ENCODE measurements around the gene PNMT.

The PNMT gene, protein sequence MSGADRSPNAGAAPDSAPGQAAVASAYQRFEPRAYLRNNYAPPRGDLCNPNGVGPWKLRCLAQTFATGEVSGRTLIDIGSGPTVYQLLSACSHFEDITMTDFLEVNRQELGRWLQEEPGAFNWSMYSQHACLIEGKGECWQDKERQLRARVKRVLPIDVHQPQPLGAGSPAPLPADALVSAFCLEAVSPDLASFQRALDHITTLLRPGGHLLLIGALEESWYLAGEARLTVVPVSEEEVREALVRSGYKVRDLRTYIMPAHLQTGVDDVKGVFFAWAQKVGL

DNA sequence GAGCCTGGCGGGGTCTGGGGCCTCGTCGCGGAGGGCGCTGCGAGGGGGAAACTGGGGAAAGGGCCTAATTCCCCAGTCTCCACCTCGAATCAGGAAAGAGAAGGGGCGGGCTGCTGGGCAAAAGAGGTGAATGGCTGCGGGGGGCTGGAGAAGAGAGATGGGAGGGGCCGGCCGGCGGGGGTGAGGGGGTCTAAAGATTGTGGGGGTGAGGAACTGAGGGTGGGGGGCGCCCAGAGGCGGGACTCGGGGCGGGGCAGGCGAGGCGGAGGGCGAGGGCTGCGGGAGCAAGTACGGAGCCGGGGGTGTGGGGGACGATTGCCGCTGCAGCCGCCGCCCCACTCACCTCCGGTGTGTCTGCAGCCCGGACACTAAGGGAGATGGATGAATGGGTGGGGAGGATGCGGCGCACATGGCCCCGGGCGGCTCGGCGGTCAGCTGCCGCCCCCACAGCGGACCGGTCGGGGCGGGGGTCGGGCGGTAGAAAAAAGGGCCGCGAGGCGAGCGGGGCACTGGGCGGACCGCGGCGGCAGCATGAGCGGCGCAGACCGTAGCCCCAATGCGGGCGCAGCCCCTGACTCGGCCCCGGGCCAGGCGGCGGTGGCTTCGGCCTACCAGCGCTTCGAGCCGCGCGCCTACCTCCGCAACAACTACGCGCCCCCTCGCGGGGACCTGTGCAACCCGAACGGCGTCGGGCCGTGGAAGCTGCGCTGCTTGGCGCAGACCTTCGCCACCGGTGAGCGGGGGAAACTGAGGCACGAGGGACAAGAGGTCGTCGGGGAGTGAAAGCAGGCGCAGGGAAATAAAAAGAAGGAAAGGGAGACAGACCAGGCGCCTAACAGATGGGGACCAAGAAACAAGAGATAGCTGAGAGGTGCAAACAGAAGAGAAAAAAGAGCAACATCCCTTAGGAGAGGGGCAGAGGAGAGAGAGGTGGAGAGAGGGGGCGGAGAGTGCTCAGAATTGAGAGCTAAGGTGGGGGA lies at the start of gene PNMT:
TSS of gene PNMT (plus strand) at position 509 of the 980 bp plus-strand sequence. CDS start at position 532, 23 bp downstream.
- peak; percentile 58 for DNase-seq

DNA sequence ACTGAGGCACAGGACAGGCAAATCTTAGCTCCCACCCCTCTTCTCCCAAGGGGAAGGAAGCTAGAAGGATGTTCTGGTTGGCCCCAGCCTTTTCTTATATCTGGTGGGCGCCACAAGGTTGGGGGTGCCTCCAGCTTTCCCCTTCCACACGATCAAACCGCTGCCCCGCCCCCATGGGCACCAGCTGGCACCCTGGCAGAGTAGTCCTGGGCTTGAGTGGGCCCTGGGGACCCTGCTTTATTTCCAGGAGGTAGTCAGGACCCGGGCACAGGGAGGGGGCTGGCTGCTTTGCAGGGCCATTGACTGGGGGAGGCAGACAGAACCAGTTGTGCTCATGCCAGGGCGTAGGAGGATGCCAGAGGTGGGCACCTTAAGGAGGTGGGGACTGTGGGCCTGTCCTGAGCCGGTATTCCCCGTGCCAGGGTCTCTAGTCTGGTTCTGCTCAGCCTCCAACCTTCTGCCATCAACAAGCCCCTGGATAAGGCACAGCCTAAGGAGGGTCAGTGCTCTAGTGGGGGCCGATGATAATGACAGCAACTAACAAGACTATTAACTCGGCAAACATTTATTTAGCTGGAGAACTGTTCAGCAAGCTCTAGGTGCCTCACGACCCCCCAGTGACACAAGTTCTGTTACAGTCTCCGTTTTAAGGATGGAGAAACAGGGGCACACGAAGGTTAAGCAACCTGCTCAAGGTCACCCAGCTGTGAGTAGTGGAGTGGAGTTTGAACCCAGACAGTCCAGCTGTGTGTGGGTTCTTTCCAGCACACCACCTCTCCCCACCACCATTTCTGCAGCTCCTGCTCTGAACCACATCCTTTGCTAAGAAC lies 49.1 kb upstream of the PNMT start:
- DNase-seq = no peak

GRCh38 chr17:39619786-39620101 lies 48.5 kb upstream of the PNMT start:
- no peak for DNase-seq

- peak; percentile 71 for DNase-seq
These were observed 46.5 kb upstream of the PNMT start for GRCh38 chr17:39621523-39622379.

DNA sequence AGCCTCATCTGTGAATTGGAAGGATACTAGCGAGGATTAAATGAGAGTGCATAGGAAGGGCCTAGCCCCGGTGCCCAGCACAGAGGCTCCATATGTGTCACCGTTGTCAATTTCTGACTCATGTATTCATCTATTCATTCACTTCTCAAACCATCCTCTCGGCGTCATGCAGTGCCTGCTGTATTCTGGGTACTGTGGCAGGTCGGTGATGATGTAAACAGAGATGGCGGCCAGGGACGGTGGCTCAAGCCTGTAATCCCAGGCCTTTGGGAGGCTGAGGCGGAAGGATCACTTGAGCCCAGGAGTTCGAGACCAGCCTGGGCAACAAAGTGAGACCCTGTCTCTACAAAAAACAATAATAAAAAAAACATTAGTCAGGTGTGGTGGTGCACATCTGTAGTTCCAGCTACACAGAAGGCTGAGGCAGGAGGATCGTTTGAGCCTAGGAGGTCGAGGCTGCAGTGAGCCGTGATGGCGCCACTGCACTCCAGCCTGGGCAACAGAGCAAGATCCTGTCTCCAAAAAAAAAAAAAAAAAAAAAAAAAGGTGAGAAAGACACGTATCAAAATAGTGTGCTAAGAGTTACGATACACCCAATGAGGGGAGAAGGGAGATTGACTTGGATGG lies 45.8 kb upstream of the PNMT start:
- no peak for DNase-seq

- peak; percentile 50 for DNase-seq
These were observed 44.8 kb upstream of the PNMT start for GRCh38 chr17:39623356-39623950.

- no peak for DNase-seq
These were observed 43.9 kb upstream of the PNMT start for GRCh38 chr17:39624313-39624712.

GRCh38 chr17:39625198-39625785 lies 43.0 kb upstream of the PNMT start:
- DNase-seq = no peak

- no peak for DNase-seq
These were observed 41.8 kb upstream of the PNMT start, which contains the start of gene PPP1R1B for GRCh38 chr17:39626171-39627046. Gene PPP1R1B (plus strand): TSS chr17:39626952. CDS start chr17:39627393, 441 bp downstream.

DNA sequence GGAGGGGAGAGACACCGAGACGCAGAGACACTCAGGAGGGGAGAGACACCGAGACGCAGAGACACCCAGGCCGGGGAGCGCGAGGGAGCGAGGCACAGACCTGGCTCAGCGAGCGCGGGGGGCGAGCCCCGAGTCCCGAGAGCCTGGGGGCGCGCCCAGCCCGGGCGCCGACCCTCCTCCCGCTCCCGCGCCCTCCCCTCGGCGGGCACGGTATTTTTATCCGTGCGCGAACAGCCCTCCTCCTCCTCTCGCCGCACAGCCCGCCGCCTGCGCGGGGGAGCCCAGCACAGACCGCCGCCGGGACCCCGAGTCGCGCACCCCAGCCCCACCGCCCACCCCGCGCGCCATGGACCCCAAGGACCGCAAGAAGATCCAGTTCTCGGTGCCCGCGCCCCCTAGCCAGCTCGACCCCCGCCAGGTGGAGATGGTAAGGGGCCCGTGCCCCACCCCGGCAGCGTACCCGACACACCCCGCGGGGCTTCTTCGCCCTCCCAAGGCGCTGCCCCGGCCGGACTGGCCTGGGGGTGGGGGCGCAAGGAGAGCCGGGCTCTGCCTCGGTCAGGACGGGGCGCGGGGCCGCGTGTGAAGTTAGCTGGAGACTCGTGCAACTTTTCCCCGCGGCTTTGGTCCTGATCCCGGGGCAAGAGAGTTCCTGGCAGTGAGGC lies 41.1 kb upstream of the PNMT start:
- DNase-seq = no peak

- DNase-seq = no peak
These were observed 40.3 kb upstream of the PNMT start for GRCh38 chr17:39627712-39628516.

DNA sequence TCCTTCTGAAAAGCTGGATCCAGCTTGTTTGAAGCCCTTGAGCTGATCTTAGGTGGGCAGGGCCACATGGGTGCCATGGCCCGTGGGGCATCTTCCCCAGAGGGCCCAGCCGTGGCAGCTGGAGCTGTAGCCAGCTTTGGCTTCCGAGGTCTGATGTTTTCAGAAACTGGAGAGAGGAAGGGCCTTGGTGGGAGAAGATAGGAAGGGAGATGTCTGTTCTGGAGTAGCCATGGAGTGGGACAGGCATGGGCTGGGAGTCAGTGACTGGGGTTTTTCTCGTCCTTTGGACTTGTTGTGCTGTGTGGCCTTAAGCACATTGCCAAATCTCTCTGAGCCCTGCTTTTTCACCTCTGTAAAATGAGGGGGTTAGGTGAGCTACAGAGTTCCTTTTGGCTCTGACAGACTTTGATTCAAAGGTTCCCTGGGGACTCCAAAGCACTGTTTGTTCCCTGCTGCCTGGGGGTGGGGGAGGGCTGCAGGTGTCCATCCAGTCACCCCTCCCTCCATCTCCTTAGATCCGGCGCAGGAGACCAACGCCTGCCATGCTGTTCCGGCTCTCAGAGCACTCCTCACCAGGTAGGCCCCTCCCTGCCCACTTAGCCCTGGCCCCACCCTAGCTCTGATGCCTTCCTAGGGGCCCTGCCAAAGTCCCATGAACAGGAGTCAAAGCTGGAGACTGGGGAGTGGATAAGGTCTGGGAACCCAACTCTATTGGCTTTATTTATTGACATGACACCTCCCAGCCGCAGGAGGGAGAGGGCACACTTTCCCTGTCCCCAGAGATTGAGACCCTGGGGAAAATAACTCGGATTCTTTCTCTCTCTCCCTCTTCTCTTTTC lies 39.4 kb upstream of the PNMT start:
- DNase-seq = no peak

DNA sequence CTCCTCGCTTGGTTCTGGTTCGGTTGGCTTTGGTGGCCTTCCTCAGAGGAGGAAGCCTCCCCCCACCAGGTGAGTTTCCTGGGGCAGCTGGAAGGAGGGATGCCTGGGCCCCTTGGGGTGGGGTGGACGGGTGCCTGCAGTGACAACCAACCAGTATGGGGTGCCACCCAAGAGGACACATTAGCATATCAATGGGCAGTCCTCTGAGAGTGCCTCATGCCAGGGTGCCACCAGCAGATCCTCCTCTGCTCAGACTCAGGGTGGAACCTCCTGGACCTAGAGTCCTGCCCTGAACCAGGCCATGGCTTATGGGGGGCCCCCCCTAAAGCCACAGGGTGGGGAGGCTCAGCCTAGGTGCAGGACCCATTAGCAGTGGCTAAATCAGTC lies 38.8 kb upstream of the PNMT start:
- DNase-seq = no peak

DNA sequence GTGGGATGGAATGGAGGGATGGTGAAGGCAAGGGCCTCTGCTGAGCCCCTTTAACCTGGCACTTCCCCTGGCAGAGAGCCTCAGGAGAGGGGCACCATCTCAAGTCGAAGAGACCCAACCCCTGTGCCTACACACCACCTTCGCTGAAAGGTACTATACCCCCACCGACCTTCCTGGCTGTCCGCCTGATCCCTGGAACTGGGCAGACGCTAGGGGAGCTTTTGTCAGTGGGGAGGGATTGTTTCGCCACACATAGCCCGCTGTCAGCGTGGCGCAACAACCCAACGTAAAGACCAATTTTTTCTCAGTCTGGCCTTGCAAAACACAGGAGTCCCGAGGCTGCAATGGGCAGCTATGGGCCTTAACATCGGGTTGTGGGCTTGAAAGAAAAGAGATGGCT lies 38.4 kb upstream of the PNMT start:
- no peak for DNase-seq

DNA sequence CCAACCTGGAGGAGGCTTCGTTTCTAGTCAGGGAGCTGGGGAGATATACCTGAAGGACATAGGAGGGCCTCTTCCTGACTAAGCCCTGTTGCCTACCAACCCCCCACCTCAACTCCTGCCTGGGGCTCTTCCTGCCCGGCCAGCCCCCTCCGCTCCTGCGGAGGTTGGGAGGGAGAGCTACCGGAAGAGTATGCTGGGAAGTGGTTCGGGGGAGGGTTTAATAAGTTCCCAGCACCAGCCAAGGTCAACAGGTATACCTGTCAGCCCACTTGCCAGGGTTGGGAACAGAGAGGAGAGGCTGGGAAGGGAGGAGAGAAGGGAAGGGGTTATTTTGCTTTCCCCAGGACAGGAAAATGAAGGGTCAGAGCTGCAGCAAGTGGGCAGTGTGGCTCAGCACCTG lies 36.9 kb upstream of the PNMT start:
- DNase-seq = no peak

GRCh38 chr17:39632153-39632941 lies 35.9 kb upstream of the PNMT start:
- DNase-seq = no peak

Measured in fibroblast of skin of right biceps (primary cell).